ENCODE results near the gene HOXB4.

Gene HOXB4

GRCh38 chr17:48601539-48602425 is 23.6 kb upstream of the HOXB4 start:
- no peak for DNase-seq (ENCODE audit: low read depth)

GRCh38 chr17:48601207-48601538 is 23.0 kb upstream of the HOXB4 start:
- DNase-seq (ENCODE audit: low read depth) = no peak

- no peak for DNase-seq (ENCODE audit: low read depth)
Observed at GRCh38 chr17:48600244-48601098, 22.3 kb upstream of the HOXB4 start.

- no peak for DNase-seq (ENCODE audit: low read depth)
Observed at GRCh38 chr17:48599354-48599753, 21.2 kb upstream of the HOXB4 start.

- DNase-seq (ENCODE audit: low read depth) = no peak
Observed at GRCh38 chr17:48598736-48599135, 20.6 kb upstream of the HOXB4 start.

GRCh38 chr17:48597778-48598631 is 19.9 kb upstream of the HOXB4 start:
- DNase-seq (ENCODE audit: low read depth) = no peak

GRCh38 chr17:48597528-48597777 is 19.3 kb upstream of the HOXB4 start:
- DNase-seq (ENCODE audit: low read depth) = no peak

- no peak for DNase-seq (ENCODE audit: low read depth)
Observed at GRCh38 chr17:48596735-48597527, 18.8 kb upstream of the HOXB4 start.

GRCh38 chr17:48596000-48596734 is 18.0 kb upstream of the HOXB4 start:
- DNase-seq (ENCODE audit: low read depth) = no peak

GRCh38 chr17:48595278-48595999 is 17.3 kb upstream of the HOXB4 start:
- DNase-seq (ENCODE audit: low read depth) = no peak

GRCh38 chr17:48594538-48595277 is 16.6 kb upstream of the HOXB4 start:
- DNase-seq (ENCODE audit: low read depth) = no peak

- DNase-seq (ENCODE audit: low read depth) = no peak
Observed at GRCh38 chr17:48593840-48594537, 15.8 kb upstream of the HOXB4 start.

- no peak for DNase-seq (ENCODE audit: low read depth)
Observed at GRCh38 chr17:48593126-48593829, 15.1 kb upstream of the HOXB4 start, which contains the start of gene HOXB5. TSS of gene HOXB5 (minus strand) at chr17:48593779. CDS start at chr17:48593682, 97 bp downstream.

GRCh38 chr17:48592577-48592976 is 14.4 kb upstream of the HOXB4 start:
- DNase-seq (ENCODE audit: low read depth) = no peak

- no peak for DNase-seq (ENCODE audit: low read depth)
Observed at GRCh38 chr17:48592057-48592514, 13.9 kb upstream of the HOXB4 start.

- no peak for DNase-seq (ENCODE audit: low read depth)
Observed at GRCh38 chr17:48591255-48592056, 13.3 kb upstream of the HOXB4 start.

- DNase-seq (ENCODE audit: low read depth) = no peak
Observed at GRCh38 chr17:48590607-48591161, 12.5 kb upstream of the HOXB4 start.

Measured in non-pigmented ciliary epithelial cell (primary cell).